ENCODE measurements around the gene ATP2A2. TPM values are rescaled to one million over a fixed set of nuclear protein-coding genes. Genes with fewer than 3 reads are reported as not detected.

The ATP2A2 gene
- total RNA-seq, 1 experiment from 2014 or later = 154 TPM

- no peak for DNase-seq
- Histone ChIP-seq H3K4me3 (no peak overlapping the region), H3K4me2 (no peak overlapping the region), H3K79me2 (ENCODE audit: low read depth) (no peaks in the 10 kb centered on the region), H3K4me1 (replicated peaks; ENCODE audit: insufficient read depth) (no peaks in the 10 kb centered on the region), H4K20me1 (ENCODE audit: insufficient read depth) (no peaks in the 10 kb centered on the region), H2AFZ (no peak overlapping the region), H3F3A (ENCODE audit: insufficient read depth, low read depth) (peaks cover 3% of the 10 kb centered on the region; the same call in 1 of the 2 replicates), H3K9me2 (ENCODE audit: insufficient read depth) (no peaks in the 10 kb centered on the region), H3K27me3 (ENCODE audit: insufficient read depth, low read depth) (no peaks in the 10 kb centered on the region), H3K9me3 (ENCODE audit: insufficient read depth, low read depth) (no peaks in the 10 kb centered on the region), H3K36me3 (ENCODE audit: low read depth) (peaks cover 19% of the 10 kb centered on the region; the same call in 1 of the 2 replicates), H3K27ac (no peak overlapping the region)
- TF ChIP-seq CTCF (conservative IDR thresholded peaks at IDR 0.05) = no peak
- no peak for TF ChIP-seq EZH2 (IDR thresholded peaks at IDR 0.05; ENCODE audit: low read depth)
- BruUV-seq (replicated peaks) = no TSS peak
- intact Hi-C loops (cut with micrococcal nuclease; ENCODE audit: unreplicated experiment) = no loop called here
- ChIA-PET POLR2A (ENCODE audit: unreplicated experiment) (no interaction called here), CTCF (no interaction called here)
Observed at GRCh38 chr12:110372056-110372425, 91.0 kb downstream of the ATP2A2 start.

DNA sequence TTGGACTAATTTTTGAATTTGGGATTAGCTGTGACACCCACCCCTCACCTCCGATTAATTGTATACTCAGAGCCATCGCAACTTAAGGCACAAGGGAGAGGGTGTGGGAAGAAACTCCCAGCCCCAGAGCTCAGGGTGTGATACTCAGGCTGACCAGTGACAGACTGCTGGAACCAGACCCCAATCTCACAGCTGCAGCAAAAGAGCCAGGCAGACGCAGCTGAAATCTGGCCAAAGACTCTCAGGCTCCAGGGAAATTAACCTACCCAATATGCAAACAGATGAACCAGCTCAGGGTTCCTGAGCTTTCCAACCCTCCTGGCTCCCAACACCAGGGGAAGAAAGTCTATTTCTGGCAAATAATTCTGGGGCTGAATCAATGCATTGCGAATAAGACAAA is 92.0 kb downstream of the ATP2A2 start:
- no peaks in the 10 kb centered on the region for H4K20me1 ChIP-seq (ENCODE audit: insufficient read depth)
- no TSS peak for BruUV-seq (replicated peaks)
- no peaks in the 10 kb centered on the region for H3K27me3 ChIP-seq (ENCODE audit: insufficient read depth, low read depth)
- no peak for TF ChIP-seq EZH2 (IDR thresholded peaks at IDR 0.05; ENCODE audit: low read depth)
- TF ChIP-seq CTCF (conservative IDR thresholded peaks at IDR 0.05) = no peak
- peaks cover 25% of the 10 kb centered on the region for H3K36me3 ChIP-seq (ENCODE audit: low read depth)
- peaks cover 9% of the 10 kb centered on the region; the same call in 1 of the 2 replicates for H3F3A ChIP-seq (ENCODE audit: insufficient read depth, low read depth)
- no peak overlapping the region for H2AFZ ChIP-seq
- H3K4me3 ChIP-seq = no peak overlapping the region
- H3K27ac ChIP-seq = no peak overlapping the region
- H3K79me2 ChIP-seq (ENCODE audit: low read depth) = no peaks in the 10 kb centered on the region
- intact Hi-C loops (cut with micrococcal nuclease; ENCODE audit: unreplicated experiment) = no loop called here
- H3K4me2 ChIP-seq = no peak overlapping the region
- H3K4me1 ChIP-seq (replicated peaks; ENCODE audit: insufficient read depth) = no peaks in the 10 kb centered on the region
- no peaks in the 10 kb centered on the region for H3K9me3 ChIP-seq (ENCODE audit: insufficient read depth, low read depth)
- no peaks in the 10 kb centered on the region for H3K9me2 ChIP-seq (ENCODE audit: insufficient read depth)
- CTCF ChIA-PET = no interaction called here
- DNase-seq = no peak
- POLR2A ChIA-PET (ENCODE audit: unreplicated experiment) = no interaction called here

DNA sequence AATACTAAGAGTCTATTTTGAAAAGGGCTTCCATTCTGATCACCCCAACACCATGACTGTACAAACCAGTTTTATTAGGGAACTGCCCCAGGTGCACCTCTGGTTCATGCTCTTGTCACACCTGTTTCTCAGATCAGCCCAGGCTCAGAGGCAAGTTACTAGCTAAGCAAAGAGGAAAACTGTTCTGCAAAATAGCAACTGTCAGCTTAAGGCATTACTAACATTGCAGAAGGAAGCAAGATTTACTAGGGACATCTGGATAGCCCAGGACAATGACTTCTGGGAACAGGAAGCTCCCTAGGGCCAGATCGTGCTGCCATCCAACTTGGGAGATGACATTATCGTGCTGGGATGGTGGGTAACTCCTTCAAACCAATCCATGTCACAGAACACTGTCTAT is 92.4 kb downstream of the ATP2A2 start:
- H2AFZ ChIP-seq = no peak overlapping the region
- no peaks in the 10 kb centered on the region for H3K79me2 ChIP-seq (ENCODE audit: low read depth)
- intact Hi-C loops (cut with micrococcal nuclease; ENCODE audit: unreplicated experiment) = no loop called here
- BruUV-seq (replicated peaks) = no TSS peak
- no peaks in the 10 kb centered on the region for H3K27me3 ChIP-seq (ENCODE audit: insufficient read depth, low read depth)
- H3K36me3 ChIP-seq (ENCODE audit: low read depth) = peaks cover 25% of the 10 kb centered on the region
- H3K4me3 ChIP-seq = no peak overlapping the region
- TF ChIP-seq CTCF (conservative IDR thresholded peaks at IDR 0.05) (no peak), EZH2 (IDR thresholded peaks at IDR 0.05; ENCODE audit: low read depth) (no peak)
- DNase-seq = no peak
- H3K9me3 ChIP-seq (ENCODE audit: insufficient read depth, low read depth) = no peaks in the 10 kb centered on the region
- peaks cover 9% of the 10 kb centered on the region; the same call in 1 of the 2 replicates for H3F3A ChIP-seq (ENCODE audit: insufficient read depth, low read depth)
- H3K27ac ChIP-seq = no peak overlapping the region
- CTCF ChIA-PET = no interaction called here
- no peaks in the 10 kb centered on the region for H3K4me1 ChIP-seq (replicated peaks; ENCODE audit: insufficient read depth)
- POLR2A ChIA-PET (ENCODE audit: unreplicated experiment) = no interaction called here
- no peak overlapping the region for H3K4me2 ChIP-seq
- H3K9me2 ChIP-seq (ENCODE audit: insufficient read depth) = no peaks in the 10 kb centered on the region
- H4K20me1 ChIP-seq (ENCODE audit: insufficient read depth) = no peaks in the 10 kb centered on the region

All from PC-9 (cell line).